PC-3 (cell line): ENCODE data around the gene ZAP70.

Experiments
- CTCF ChIP-seq: fragments of 300-600 bp; sonication (generic); conservative IDR thresholded peaks from 2 replicates; pipeline ENCODE4 v1.5.1; 2017; ENCODE audit warnings: antibody characterized with exemption, low read depth, mild to moderate bottlenecking, low read length
- EZH2 ChIP-seq: fragments of 300-600 bp; sonication (generic); IDR thresholded peaks from one replicate; pipeline ENCODE4 v1.6.1; 2017; ENCODE audit warnings: antibody characterized with exemption, mild to moderate bottlenecking, low read length; ENCODE audit not compliant: unreplicated experiment
- EZH2phosphoT487 ChIP-seq: fragments of 300-600 bp; sonication (generic); IDR thresholded peaks from 2 replicates; pipeline ENCODE4 v1.6.1; 2018; ENCODE audit warnings: mild to moderate bottlenecking, antibody characterized with exemption, low read length, borderline replicate concordance

GRCh38 chr2:97693476-97693875 is 19.9 kb upstream of the ZAP70 start:
- no peak for TF ChIP-seq CTCF
- TF ChIP-seq EZH2 = no peak
- TF ChIP-seq EZH2phosphoT487 = no peak
